GM18505 (cell line): ENCODE measurements around the gene LIN7C.

Experiments used
- ATAC-seq: cut with Tn5 transposase; IDR thresholded peaks from one replicate; pipeline ENCODE4 v1.9.1; 2021; ENCODE audit not compliant: unreplicated experiment
- POLR2A ChIP-seq: IDR thresholded peaks from 4 replicates; pipeline ENCODE4 v1.6.1; 2011; ENCODE audit warnings: borderline replicate concordance; ENCODE audit not compliant: insufficient read depth, insufficient read length; ENCODE audit errors: extremely low read depth

The LIN7C gene

GRCh38 chr11:27506200-27507182 is at the start of gene LIN7C:
LIN7C (minus strand) TSS chr11:27506769; CDS start chr11:27506752, 17 bp downstream.
- peak; percentile 96 for ATAC-seq
- peak; percentile 95 for TF ChIP-seq POLR2A

- no peak for TF ChIP-seq POLR2A
- ATAC-seq, result no peak
These were observed 48.7 kb upstream of the LIN7C start for GRCh38 chr11:27555264-27555663.

- TF ChIP-seq POLR2A, result no peak
- ATAC-seq, result no peak
These were observed 46.6 kb upstream of the LIN7C start for GRCh38 chr11:27553186-27553585.

GRCh38 chr11:27552341-27552740 is 45.8 kb upstream of the LIN7C start:
- no peak for TF ChIP-seq POLR2A
- ATAC-seq, result no peak

- ATAC-seq, result peak; percentile 48
These were observed 44.6 kb upstream of the LIN7C start for GRCh38 chr11:27551127-27551526.

GRCh38 chr11:27545946-27546345 is 39.4 kb upstream of the LIN7C start:
- no peak for TF ChIP-seq POLR2A
- no peak for ATAC-seq

More at GRCh38 chr11:27551127-27551526, 44.6 kb upstream of the LIN7C start:
- TF ChIP-seq POLR2A, result no peak

- no peak for TF ChIP-seq POLR2A
- no peak for ATAC-seq
These were observed 38.5 kb upstream of the LIN7C start for GRCh38 chr11:27545035-27545434.

- no peak for TF ChIP-seq POLR2A
- no peak for ATAC-seq
These were observed 35.2 kb upstream of the LIN7C start for GRCh38 chr11:27541790-27542189.

GRCh38 chr11:27540051-27540450 is 33.5 kb upstream of the LIN7C start:
- ATAC-seq, result no peak
- TF ChIP-seq POLR2A, result no peak

- TF ChIP-seq POLR2A, result no peak
These were observed 28.5 kb upstream of the LIN7C start for GRCh38 chr11:27535103-27535502.

GRCh38 chr11:27532652-27533325 is 26.2 kb upstream of the LIN7C start:
- no peak for ATAC-seq
- TF ChIP-seq POLR2A, result no peak

More at GRCh38 chr11:27535103-27535502, 28.5 kb upstream of the LIN7C start:
- no peak for ATAC-seq

GRCh38 chr11:27528712-27529111 is 22.1 kb upstream of the LIN7C start:
- ATAC-seq, result no peak
- TF ChIP-seq POLR2A, result no peak

GRCh38 chr11:27526535-27526934 is 20.0 kb upstream of the LIN7C start:
- ATAC-seq, result no peak
- no peak for TF ChIP-seq POLR2A
